HG02981 (cell line): Measurements from ENCODE around the gene FAM111B.
A peak's percentile ranks its signal among the peaks of the same experiment; 100 is the strongest.

ENCODE experiments used
- ATAC-seq: cut with Tn5 transposase; IDR thresholded peaks from one replicate; pipeline ENCODE4 v1.9.1; 2021; ENCODE audit warnings: mild to moderate bottlenecking, moderate library complexity; ENCODE audit not compliant: unreplicated experiment

FAM111B gene

DNA sequence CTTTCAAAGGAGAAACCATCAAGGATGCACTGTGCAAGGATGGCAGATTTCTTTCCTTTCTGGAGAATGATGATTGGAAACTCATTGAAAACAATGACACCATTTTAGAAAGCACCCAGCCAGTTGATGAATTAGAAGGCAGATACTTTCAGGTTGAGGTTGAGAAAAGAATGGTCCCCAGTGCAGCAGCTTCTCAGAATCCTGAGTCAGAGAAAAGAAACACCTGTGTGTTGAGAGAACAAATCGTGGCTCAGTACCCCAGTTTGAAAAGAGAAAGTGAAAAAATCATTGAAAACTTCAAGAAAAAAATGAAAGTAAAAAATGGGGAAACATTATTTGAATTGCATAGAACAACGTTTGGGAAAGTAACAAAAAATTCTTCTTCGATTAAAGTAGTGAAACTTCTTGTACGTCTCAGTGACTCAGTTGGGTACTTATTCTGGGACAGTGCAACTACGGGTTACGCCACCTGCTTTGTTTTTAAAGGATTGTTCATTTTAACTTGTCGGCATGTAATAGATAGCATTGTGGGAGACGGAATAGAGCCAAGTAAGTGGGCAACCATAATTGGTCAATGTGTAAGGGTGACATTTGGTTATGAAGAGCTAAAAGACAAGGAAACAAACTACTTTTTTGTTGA is 45.4 kb downstream of the FAM111B start:
- peak; percentile 76 for ATAC-seq

DNA sequence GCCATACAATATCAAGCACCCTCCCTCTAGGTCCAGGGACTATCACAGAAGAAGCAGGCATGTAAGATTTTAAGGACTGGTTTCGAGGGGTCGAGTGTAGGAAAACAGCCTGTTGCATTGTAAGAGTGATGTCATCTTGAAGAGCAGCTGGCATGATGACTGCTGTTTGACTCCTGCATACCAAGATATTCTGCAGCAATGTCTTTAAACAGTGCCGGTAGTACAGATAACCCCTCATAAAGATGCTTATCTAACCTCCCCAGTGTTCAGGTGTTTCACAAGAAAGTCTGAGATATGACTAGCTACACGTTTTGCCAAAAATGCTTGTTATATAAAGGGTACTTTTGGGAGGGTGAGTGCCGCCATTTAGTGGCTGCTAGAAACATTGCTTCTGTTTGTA is 47.6 kb downstream of the FAM111B start:
- ATAC-seq, result no peak

GRCh38 chr11:59157433-59157832 is 50.4 kb downstream of the FAM111B start:
- no peak for ATAC-seq

- peak; percentile 95 for ATAC-seq
Measured at GRCh38 chr11:59158206-59159068, 51.4 kb downstream of the FAM111B start.

DNA sequence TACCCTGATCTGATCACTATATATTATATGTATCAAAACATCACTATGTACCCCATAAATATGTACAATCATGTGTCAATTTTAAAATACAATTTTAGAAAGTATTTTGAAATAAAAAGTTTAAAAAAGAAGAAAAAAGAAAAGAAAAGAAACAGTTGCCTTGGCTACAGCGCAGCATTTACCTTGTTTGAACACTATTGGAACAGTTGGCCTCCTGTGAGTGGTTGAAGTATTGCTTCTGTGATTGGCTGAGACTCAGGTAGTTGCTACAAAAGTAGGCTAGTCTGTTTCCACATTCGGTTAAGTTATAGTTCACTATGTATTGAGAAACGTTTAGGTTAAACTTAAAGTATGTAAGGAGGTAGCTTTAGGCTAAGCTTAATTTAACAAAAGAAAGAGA is 57.0 kb downstream of the FAM111B start:
- ATAC-seq, result no peak

- peak; percentile 73 for ATAC-seq
Measured at GRCh38 chr11:59171508-59172322, 64.7 kb downstream of the FAM111B start, which contains the start of gene DTX4. DTX4 (plus strand) TSS chr11:59172132; CDS start chr11:59172596, 464 bp downstream.

DNA sequence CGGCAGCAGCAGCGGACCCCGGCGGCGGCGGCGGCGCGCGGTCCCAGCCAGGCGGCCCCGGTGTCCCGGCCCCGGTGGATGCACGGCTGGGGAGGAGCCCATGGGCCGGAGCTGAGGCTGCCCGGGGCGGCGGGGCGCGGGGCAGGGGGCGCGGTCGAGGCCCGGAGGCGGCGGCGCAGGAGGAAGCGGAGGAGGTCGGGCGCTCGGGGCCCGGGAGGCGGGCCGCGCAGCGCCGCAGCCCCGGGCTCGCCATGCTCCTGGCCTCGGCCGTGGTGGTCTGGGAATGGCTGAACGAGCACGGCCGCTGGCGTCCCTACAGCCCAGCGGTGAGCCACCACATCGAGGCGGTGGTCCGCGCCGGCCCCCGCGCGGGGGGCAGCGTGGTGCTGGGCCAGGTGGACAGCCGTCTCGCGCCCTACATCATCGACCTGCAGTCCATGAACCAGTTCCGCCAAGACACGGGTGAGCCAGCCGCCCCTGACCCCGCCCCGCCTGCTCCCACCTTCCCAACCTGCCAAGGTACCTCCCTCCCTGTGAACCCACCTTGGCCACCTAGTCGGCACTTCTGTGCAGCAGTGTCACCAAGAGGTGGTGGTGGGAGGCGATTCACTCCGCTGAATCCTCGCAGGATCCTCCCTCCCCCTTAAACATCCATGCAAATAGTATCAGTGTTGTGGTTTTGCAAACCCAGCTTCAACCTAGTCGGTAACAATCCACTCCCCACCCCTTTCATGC is 65.5 kb downstream of the FAM111B start:
- ATAC-seq, result peak; percentile 30

- ATAC-seq, result no peak
Measured at GRCh38 chr11:59173080-59173963, 66.3 kb downstream of the FAM111B start.

GRCh38 chr11:59173964-59174663 is 67.1 kb downstream of the FAM111B start:
- ATAC-seq, result no peak

DNA sequence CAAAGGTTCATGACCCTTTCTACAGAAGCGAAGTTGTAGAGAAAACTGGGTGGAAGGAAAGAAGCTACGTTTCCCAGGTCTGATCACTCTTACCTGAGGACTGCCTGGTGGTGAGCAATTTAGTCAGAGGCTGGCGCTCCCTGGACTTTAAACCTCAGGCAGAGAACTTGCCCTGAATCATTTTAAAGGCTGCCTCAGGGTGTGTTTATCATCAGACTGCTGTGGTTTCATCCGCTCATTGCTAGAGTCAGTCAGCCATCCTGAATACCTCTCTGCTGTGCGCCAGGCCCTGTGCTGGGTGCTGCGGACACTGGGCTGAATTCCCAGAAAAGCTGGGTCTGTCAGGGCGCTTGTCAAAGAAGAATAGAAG is 67.6 kb downstream of the FAM111B start:
- ATAC-seq, result no peak

DNA sequence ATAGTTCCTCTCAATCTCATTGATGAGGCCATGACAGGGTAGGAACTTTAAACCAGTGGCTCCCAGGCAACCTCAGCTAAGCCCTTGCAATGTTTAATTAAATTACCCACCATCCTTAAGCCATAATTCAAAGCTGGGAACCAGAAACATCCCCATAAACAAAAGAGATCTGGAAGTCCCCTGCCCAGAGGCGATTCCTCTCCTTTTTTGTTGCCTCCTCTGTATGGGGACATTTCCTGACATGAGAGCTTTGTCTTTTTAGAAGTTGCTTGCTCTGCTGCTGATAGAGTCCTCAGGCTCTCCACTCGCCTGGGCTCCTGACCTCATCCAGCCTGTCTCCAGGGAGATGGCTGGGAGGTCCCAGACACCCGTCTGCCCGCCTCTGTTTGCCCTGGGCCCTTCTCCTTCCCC is 68.1 kb downstream of the FAM111B start:
- no peak for ATAC-seq

DNA sequence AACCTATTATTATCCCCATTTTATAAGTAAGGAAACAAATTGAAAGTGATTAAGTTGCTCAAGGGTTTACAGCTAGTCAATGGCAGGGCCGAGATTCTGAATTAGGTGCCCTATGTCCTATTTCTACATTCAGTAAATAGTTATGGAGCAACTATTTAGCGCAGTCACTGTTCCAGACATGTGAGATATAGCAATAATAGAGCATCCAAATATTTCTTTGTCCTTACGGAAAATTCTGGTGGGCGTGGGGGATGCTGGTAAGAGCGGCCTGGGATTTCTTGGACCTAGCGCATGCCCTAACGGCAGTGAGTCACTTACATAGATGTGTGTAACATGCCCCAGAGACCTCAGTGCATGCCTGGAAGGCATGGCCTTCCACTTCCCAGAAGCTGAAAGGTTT is 69.3 kb downstream of the FAM111B start:
- no peak for ATAC-seq
